Right ventricle myocardium inferior (tissue), 1 donor: ENCODE measurements around the gene DCC. TPM values are rescaled to one million over a fixed set of nuclear protein-coding genes. Genes with fewer than 3 reads are reported as not detected.

Experiments used
- ATAC-seq: fragments of 200-7000 bp; cut with Tn5 transposase; one replicate; pipeline ENCODE4 v1.9.1; 2020; ENCODE audit warnings: mild to moderate bottlenecking, moderate library complexity
- DNase-seq: peaks from one replicate; pipeline ENCODE4 v3.0.0; 2021; ENCODE audit errors: missing footprints
- intact Hi-C: fragments of 100-400 bp; cut with DNase I; formaldehyde crosslinking; loops from one replicate; pipeline ENCODE4 v1.11.0; 2022
- total RNA-seq: library from RNA; stranded (reverse); fragmentation: NEBNext Ultra II Directional; extraction: Animal tissue kit (Norgen Biotek cat#: 25700); gene quantifications from one replicate; pipeline ENCODE4 v1.2.1, GENCODE V29; 2021
- donor health status: DM: no; HTN: yes; CAD: no; lungs with severe emphysema.

Gene DCC
- total RNA-seq, 1 donor from 2014 or later, result not detected

DNA sequence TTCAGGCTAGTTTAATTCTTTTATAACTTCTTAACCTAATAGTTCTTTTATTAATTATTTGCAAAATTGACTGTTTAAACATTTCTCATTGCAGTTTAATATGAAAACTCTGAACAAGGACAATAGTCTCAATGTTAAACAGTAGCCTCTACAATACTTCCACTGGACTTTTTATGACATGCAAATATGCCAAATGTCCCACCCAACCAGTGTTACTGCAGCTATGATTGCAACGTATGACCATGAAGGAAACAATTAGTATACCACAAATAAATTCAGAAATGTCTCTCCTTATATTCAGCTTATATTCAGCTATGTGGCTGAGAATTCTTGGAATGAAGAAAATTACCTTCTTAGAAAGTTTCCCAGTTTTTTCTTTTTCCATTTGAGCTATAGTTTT lies 688.6 kb downstream of the DCC start:
- intact Hi-C loops, result no loop called here
- no peak for ATAC-seq
- no peak for DNase-seq

DNA sequence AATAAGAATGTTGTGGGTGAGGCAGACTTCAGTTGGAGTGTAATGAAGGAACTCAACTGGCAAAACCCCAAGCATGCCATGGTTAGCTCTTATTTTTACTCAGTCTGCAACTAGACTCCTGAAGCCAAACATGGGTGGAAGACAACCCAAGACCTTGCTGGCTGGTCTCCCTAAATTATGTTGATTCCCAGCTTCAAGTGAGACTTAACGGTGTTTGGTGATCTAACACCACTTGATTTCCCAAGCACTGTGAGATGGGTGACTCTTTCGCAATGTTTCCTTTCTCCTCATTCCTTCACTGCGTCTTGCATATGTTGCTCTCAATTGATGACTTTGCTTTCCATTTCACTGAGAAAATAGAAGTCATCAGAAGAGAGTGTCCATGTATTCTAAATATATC lies 693.1 kb downstream of the DCC start:
- ATAC-seq (no peak), DNase-seq (no peak)
- intact Hi-C loops, result no loop called here

- DNase-seq (no peak), ATAC-seq (no peak)
- intact Hi-C loops, result no loop called here
Observed at GRCh38 chr18:53038608-53039007, 698.6 kb downstream of the DCC start.

DNA sequence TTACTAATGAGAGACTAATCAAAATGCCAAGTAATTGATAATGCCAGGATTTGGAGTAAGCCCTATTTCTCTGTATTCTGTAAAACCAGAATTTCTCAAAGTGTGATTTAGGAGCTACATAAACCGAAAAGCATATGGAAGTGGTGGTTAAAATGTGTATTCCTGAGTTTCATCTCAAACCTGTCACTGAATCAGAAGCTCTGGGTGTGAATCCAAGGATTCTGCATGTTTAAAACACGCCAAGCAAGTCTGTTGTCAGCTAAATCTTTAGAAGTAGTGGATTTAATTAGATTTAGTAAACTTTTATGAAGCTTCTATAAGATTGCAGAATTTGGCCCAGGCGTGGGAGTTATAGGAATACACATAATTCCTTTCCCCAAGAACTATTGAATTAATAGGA lies 700.3 kb downstream of the DCC start:
- ATAC-seq (no peak), DNase-seq (no peak)
- intact Hi-C loops, result no loop called here

GRCh38 chr18:53056064-53056463 lies 716.1 kb downstream of the DCC start:
- ATAC-seq (no peak), DNase-seq (no peak)
- intact Hi-C loops, result no loop called here

GRCh38 chr18:53070788-53071187 lies 730.8 kb downstream of the DCC start:
- intact Hi-C loops, result no loop called here
- no peak for DNase-seq
- ATAC-seq, result no peak

- intact Hi-C loops, result no loop called here
- ATAC-seq, result no peak
- no peak for DNase-seq
Observed at GRCh38 chr18:53080687-53081086, 740.7 kb downstream of the DCC start.

GRCh38 chr18:53093636-53094035 lies 753.6 kb downstream of the DCC start:
- ATAC-seq (no peak), DNase-seq (no peak)
- intact Hi-C loops, result no loop called here

GRCh38 chr18:53101536-53102105 lies 761.6 kb downstream of the DCC start:
- ATAC-seq, result no peak
- intact Hi-C loops, result no loop called here
- no peak for DNase-seq

DNA sequence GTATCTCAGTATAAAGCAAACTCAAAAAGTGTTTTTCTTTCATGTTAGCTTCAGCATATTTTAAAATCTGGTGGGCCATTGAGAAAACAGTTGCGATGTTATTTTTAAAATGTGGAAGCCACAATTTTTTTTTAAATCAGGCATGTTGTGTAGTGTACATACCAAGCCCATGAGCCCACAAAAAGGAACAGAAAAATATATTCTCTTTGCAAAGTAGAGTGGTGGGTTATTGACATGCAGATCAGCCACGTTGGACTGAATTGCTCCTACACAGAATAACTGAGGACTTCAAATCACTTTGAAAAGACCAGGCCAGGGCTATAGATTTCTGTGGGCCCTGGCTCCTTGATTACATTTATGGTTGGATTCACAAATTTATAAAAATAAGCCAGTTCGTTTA lies 774.4 kb downstream of the DCC start:
- no peak for DNase-seq
- ATAC-seq, result no peak
- intact Hi-C loops, result no loop called here

GRCh38 chr18:53115876-53116585 lies 776.0 kb downstream of the DCC start:
- DNase-seq, result no peak

DNA sequence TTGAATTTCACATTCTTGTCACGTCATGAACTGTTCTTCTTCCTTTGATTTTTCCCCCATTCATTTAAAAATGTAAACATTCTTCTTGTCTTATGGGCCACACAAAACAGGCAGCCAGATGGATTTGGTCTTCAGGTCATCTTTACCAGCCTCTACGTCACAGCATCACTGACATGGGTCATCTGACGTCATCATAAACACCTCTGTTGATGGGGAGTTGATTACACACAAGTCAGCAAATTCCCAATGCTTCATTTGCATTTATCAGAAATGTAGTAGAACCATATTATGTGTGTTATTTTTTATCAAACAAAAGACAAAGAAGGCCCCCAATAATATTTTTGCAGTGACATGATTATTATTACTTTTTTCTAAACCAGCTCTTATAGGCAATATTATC lies 777.9 kb downstream of the DCC start:
- DNase-seq, result no peak
- ATAC-seq, result no peak
- intact Hi-C loops, result no loop called here

More at GRCh38 chr18:53115876-53116585, 776.0 kb downstream of the DCC start:
- intact Hi-C loops, result no loop called here
- no peak for ATAC-seq

GRCh38 chr18:53126210-53126609 lies 786.2 kb downstream of the DCC start:
- intact Hi-C loops, result no loop called here
- DNase-seq, result no peak
- no peak for ATAC-seq

DNA sequence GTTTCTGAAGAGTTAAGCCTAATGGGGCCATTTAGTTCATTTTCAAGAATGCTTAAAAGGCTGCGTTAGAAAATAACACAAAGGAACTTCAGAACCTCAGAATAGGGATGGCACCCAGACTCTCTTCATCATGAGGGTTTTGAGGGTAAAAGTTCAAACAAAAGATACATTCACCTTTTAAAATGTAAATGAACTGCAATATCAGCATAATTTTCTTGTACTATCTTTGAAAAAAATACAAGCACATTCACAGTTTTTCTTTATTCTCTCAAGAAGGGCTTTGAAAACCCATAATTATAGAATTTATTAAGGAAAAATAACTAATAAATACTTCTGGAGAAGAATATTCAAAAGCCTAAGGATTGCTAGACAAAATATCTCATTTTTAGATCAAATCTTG lies 791.0 kb downstream of the DCC start:
- DNase-seq (no peak), ATAC-seq (no peak)
- intact Hi-C loops, result no loop called here

DNA sequence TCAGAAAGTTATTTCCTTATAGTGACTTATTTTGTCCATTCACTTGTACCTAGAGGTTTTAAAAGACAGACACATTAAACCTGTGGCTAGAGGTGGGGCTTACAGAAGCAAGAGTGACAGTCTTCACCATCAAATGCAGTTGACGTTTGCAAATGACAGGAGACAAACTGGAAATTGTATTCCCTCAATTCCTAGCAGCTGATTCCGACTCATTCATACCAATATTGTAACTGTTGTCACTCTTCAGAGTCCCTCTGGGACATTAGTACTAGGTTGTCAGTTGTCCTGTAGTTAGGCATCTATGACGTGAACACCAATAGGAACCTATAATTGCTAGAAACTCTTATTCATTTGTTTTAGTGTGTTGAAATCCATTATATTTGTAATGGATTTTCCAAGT lies 794.7 kb downstream of the DCC start:
- ATAC-seq, result no peak
- DNase-seq, result no peak
- intact Hi-C loops, result no loop called here

GRCh38 chr18:53135654-53136053 lies 795.7 kb downstream of the DCC start:
- intact Hi-C loops, result no loop called here
- ATAC-seq (no peak), DNase-seq (no peak)

DNA sequence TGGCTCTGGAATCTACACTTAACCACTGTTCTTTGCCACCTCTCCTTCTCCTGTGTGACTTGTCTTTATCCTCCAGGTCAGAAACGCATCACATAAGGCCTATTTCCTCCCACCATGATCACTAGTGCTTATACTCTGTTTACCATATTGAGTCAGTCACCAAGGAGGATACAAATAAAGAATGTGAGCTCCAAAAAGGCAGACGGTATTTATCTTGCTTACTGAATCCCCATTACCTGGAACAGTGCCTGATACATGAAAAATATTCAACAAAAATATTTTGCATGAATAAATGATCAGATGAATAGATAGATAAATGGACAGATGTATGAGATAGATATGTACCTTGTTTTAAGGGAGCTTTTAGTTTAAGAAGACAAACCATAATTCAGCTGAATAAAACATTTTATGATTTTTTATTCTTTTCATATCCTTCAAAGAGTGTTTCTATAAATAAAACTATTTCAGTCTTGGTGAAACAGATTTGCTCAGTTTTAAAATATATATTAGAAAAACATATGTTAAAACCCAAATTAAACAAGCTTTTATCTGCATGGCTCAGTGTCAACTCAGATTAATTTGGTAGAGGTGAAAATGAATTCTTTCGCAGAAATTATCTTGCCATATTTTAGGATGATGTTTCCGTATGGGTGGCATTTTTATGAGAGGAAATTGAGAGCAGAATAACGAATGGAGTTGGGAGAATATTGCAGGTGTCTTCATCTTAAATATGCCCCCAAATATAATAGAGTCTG lies 799.9 kb downstream of the DCC start:
- intact Hi-C loops, result no loop called here
- ATAC-seq, result no peak
- DNase-seq, result no peak

DNA sequence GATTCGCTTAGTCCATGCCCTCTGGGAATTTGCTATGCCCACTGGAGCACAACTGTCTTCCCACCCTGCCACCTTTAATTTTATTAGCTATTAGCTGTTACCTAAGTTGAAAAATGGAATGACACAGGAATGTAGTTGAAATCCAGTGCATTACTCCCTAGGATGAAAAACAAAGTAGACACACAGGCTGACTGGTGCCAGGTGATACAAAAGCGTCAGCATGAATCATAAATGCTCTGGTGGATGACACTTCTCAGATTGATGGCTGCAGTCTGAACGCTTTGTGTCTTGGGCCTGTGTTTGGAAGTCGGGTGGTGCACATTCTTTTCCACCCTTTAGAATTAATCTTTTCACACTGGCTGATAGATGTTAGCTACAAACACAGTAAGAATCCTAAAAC lies 802.0 kb downstream of the DCC start:
- DNase-seq, result no peak
- intact Hi-C loops, result no loop called here
- no peak for ATAC-seq

DNA sequence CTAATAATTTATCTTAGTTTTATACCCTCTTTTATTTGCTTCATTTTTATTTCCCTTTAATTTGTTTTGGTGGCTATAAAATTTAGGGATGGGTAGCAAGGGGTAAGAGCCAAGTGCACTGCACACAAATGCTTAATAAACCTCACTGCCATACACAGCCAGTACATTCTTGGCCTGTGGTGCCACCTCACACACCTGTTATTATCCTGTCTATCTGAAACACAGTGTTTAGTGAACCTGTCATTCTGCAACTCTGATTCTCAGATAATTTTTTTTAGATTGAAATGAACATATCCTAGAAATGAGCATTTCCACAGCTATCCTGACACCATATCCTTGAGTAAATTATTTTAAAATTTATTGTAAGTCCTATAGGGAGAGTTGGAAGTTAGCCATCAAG lies 807.5 kb downstream of the DCC start:
- ATAC-seq, result no peak
- intact Hi-C loops, result no loop called here
- no peak for DNase-seq

DNA sequence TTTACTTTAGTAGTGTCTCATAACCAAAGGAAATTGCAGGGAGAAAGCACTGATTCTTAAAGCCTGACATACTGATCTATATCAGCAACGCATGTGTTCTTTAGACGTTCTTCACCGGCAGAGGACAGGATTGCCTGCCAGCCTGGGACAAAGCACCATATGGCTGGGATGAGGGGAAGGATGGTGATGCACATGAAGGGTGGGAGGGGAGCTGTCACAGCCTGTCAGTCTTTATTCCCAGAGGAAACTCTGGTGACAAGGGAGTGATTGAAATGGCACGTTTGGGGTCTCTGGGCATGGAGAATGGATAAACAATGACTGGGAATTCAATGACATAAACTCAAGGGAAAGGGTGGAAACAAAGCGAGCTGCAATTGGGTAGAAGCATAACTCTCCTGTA lies 808.1 kb downstream of the DCC start:
- DNase-seq (no peak), ATAC-seq (no peak)
- intact Hi-C loops, result no loop called here
